Activated CD8-positive, alpha-beta memory T cell treated with anti-CD3 and anti-CD28 coated beads, Interleukin-2, amount 50 U/mL, for 48 hours (primary cell): ENCODE results near the gene TNPO1.
"Not testable (repeated sequence)": the region's sequence is repeated elsewhere in the genome, so short reads cannot be mapped to it uniquely, and the experiment has no call there.

Experiments
- DNase-seq: peaks from one replicate; pipeline ENCODE4 v3.0.0-alpha.2; 2020

Gene TNPO1

DNA sequence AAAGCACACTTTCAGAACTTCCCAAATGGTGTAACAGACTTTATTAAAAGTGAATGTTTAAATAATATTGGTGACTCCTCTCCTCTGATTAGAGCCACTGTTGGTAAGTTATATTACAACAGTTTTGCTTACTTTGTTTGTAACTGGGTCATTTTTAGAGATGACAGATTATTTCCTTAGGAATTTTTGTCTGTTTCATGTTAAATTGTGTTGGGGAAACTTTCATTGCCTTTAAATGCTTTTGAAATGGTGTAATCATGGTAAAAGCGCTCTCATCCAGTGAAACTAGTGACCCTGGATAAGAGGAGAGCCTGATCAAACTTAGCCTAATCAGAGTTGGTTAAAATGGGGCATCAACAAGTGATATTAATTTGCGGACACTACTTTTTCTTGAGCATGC is 39.4 kb downstream of the TNPO1 start:
- DNase-seq = no peak

- DNase-seq = no peak
These were observed 40.9 kb downstream of the TNPO1 start for GRCh38 chr5:72857396-72857795.

DNA sequence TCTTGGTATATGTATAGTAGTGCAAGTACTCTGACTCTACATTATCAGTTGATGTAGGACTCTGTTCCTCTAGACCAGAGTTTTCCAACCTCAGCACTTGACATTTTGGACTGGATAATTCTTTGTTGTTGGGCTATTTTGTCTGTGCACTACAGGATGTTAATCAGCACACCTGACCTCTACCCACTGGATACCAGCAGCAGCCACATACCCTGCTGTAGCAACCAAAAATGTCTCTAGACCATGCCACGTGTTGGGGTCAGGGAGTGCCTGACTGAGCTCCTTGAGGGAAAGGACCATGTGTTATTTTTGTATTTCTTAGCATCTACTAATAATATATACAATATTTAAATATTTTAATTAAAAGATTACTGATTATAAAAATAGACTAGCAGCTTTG is 42.7 kb downstream of the TNPO1 start:
- no peak for DNase-seq

DNA sequence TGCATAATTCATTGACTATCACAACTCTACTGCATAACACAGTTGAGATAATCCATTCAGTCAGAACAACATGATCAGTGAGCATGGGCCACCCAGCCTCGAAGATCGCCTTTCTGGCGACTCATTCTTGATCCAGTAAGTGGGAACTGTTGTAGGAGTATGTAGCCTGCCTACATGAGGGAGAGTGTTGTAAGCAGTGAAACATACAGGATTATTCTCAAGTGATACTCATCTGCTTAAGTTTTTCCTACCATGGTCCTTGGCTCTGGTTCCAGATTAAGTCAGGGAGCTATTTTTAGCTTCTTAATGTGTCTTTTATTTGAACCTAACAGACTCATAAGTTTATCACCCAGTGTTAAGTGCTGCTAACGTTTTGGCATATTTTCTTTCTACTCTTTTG is 44.0 kb downstream of the TNPO1 start:
- DNase-seq = no peak

GRCh38 chr5:72871366-72872024 is 55.0 kb downstream of the TNPO1 start:
- DNase-seq = no peak

- DNase-seq = no peak
These were observed 62.4 kb downstream of the TNPO1 start for GRCh38 chr5:72878854-72879253.

- DNase-seq = no peak
These were observed 66.5 kb downstream of the TNPO1 start for GRCh38 chr5:72882989-72883388.

DNA sequence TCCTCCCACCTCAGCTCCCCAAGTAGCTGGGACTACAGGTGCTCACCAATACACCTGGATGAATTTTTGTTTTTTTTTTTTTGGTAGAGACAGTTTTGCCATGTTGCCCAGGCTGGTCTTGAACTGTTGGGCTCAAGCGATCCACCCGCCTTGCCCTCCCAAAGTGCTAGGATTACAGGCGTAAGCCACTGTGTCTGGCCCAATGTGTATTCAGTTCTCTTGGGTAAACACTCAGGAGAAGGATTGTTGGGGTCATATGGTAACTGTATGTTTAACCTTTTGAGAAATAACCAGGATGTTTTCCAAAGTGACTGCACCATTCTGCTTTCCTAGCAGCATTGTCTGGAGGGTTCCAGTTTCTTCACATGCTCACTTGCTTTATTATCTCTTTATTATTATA is 67.4 kb downstream of the TNPO1 start:
- no peak for DNase-seq

- no peak for DNase-seq
These were observed 68.4 kb downstream of the TNPO1 start for GRCh38 chr5:72884892-72885291.

DNA sequence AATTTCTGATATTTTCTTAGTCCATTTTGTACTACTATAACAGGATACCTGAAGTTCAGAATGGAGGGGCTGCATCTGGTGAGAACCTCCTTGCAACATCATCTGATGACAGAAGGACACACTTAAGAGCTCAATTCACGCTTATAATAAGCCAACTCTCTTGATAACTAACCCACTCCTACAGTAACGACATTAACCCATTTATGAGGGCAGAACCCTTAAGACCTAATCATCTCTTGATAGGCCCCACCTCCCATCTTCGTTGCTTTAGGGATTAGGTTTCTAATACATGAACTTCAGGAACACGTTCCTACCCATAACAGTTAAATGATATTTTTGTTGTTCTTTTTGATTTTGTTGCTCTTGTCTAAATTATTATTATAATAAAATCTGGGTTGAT is 69.4 kb downstream of the TNPO1 start:
- no peak for DNase-seq

- no peak for DNase-seq
These were observed 72.1 kb downstream of the TNPO1 start for GRCh38 chr5:72888595-72888994.

DNA sequence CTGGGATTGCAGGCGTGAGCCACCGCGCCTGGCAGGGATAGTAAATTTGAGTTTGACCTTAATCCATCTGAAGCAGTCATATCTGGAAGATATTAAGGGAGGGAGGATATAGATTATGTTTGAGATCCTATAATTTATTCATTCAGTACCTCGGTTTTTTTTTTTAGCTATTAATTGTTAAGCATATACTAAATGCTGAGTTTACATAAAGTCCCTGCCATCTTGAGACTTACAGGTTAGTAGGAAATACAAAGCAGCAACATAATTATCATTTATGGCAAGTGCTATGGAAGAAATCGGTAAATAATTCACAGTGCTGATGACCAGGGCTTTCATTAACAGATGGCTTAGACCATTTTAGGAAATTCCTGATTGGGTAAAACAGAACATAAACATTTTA is 72.9 kb downstream of the TNPO1 start:
- no peak for DNase-seq

- DNase-seq = no peak
These were observed 76.4 kb downstream of the TNPO1 start for GRCh38 chr5:72892846-72893245.

GRCh38 chr5:72895758-72896157 is 79.3 kb downstream of the TNPO1 start:
- no peak for DNase-seq

- DNase-seq = no peak
These were observed 90.3 kb downstream of the TNPO1 start for GRCh38 chr5:72906806-72907205.

- no peak for DNase-seq
These were observed 92.2 kb downstream of the TNPO1 start for GRCh38 chr5:72908664-72909063.

DNA sequence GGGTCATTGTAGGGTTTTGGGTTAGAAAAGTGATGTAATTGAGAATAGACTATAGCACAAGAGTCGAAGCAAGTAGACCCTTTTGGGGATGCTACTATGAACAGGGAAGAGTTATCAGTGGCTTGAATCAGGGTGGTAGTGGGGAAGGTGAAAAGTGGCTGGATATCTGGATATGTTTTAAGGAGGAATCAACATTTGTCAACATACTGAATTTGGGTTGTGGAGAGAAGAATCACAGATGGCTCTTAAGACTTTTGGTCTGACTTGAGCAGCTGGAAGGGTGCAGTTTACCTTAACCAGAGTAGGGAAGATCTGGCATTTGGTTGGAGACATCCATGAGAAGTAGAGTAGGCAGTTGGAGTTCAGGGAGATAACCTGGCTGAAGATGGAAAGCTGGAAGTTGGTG is 100.9 kb downstream of the TNPO1 start:
- no peak for DNase-seq

GRCh38 chr5:72920690-72921502 is 104.4 kb downstream of the TNPO1 start:
- no peak for DNase-seq

DNA sequence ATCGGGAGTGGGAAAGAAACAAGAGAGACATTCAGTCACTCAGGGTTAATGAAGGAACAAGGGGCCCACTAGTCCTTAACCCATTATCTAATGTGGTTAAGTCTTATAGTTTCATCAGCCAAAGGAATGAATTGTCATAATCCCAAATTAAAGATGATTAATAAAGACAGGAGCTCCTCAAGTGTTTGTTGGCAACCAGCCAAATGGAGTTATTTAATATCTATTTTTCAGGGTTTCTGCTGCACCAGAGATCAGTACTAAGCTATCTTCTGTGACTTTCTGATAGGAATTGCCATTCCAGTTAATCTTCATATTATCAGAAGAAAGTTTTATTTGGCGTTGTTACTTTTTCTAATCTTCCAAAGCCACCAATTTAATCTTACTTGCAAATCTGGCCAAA is 105.4 kb downstream of the TNPO1 start:
- no peak for DNase-seq

- DNase-seq = no peak
These were observed 106.0 kb downstream of the TNPO1 start for GRCh38 chr5:72922422-72922821.

- DNase-seq = no peak
These were observed 109.0 kb downstream of the TNPO1 start for GRCh38 chr5:72925336-72926010.

- DNase-seq = not testable (repeated sequence)
These were observed 116.2 kb downstream of the TNPO1 start for GRCh38 chr5:72932686-72933085.

DNA sequence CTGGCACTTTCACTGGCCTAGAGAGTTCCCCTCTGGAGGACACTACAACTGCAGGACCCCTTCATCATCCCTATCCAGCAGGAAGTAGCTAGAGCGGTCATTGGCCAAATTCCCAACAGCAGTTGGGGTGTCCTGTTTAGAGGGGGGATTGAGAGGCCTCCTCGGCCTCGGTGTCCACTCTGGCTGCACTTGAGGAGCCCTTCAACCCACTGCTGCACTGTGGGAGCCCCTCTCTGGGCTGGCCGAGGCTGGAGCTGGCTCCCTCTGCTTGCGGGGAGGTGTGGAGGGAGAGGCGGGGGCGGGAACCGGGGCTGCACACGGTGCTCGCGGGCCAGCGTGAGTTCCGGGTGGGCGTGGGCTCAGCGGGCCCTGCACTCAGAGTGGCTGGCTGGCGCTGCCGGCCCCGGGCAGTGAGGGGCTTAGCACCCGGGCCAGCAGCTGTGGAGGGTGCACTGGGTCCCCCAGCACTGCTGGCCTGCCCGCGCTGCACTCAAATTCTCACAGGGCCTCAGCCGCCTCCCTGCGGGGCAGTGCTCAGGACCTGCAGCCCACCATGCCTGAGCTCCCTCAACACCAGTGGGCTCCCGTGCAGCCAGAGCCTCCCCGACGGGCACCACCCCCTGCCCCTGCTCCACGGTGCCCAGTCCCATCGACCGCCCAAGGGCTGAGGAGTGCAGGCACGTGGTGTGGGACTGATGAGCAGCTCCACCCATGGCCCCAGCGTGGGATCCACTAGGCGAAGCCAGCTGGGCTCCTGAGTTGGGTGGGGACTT is 118.7 kb downstream of the TNPO1 start:
- DNase-seq = not testable (repeated sequence)
